Uterus (tissue), 4 donors: ENCODE measurements around the gene PKD2L1. TPM values are rescaled to one million over a fixed set of nuclear protein-coding genes. Genes with fewer than 3 reads are reported as not detected.

ENCODE experiments used
- DNase-seq, 2 donors: peaks; one replicate each; pipeline ENCODE4 v3.0.0-alpha.2; 2019 to 2020
- H3K27ac ChIP-seq, 2 donors: fragments of 200-600 bp; sonication (generic); 1 replicate in 1 of 2; 2 replicates in 1 of 2; pipeline ENCODE4 v1.5.1; 2016 to 2018
- H3K27me3 ChIP-seq, 2 donors: fragments of 200-600 bp; sonication (generic); one replicate each; pipeline ENCODE4 v1.5.1; 2018 to 2019; ENCODE audit warnings: control low read depth in 1 of 2
- H3K36me3 ChIP-seq, 2 donors: fragments of 200-600 bp; sonication (generic); one replicate each; pipeline ENCODE4 v1.5.1; 2019; ENCODE audit warnings: control low read depth in 1 of 2
- H3K4me1 ChIP-seq, 2 donors: fragments of 200-600 bp; sonication (generic); one replicate each; pipeline ENCODE4 v1.5.1; 2018 to 2019; ENCODE audit warnings: control low read depth in 1 of 2
- H3K4me3 ChIP-seq, 2 donors: fragments of 200-600 bp; sonication (generic); 1 replicate in 1 of 2; 2 replicates in 1 of 2; pipeline ENCODE4 v1.5.1; 2018 to 2019; ENCODE audit warnings: mild to moderate bottlenecking in 1 of 2
- H3K9me3 ChIP-seq, 2 donors: fragments of 200-600 bp; sonication (generic); one replicate each; pipeline ENCODE4 v1.5.1; 2019; ENCODE audit warnings: control low read depth in 1 of 2
- CTCF ChIP-seq, 4 experiments: fragments of 200-600 bp in 2 of 4; fragments of 450-650 bp in 2 of 4; sonication (generic) in 2 of 4; IDR thresholded peaks; one replicate each; pipeline ENCODE4 v1.5.1; 2016 to 2019; ENCODE audit warnings: antibody characterized with exemption in 4 of 4, mild to moderate bottlenecking in 2 of 4, moderate library complexity in 1 of 4
- POLR2A ChIP-seq, 2 donors: fragments of 450-650 bp; IDR thresholded peaks; one replicate each; pipeline ENCODE4 v1.6.1; 2016; ENCODE audit warnings: antibody characterized with exemption in 2 of 2, mild to moderate bottlenecking in 1 of 2, moderate library complexity in 1 of 2
- intact Hi-C: fragments of 100-400 bp; cut with DNase I; formaldehyde crosslinking; loops from one replicate; pipeline ENCODE4 v1.15.1; 2023; ENCODE audit warnings: low total_unique reads
- total RNA-seq, 4 donors: library from RNA; depleted of rRNA in 3 of 4; stranded (reverse); fragments of >200 nt in 3 of 4; gene quantifications; one replicate each; pipeline versions ENCODE4 v1.1.0 to v1.2.4, GENCODE V29; 2014 to 2023
- donor health status: DM: yes; HTN: yes; CAD: no.

PKD2L1 gene
- total RNA-seq, 4 donors from 2014 or later, result not detected

- H3K9me3 ChIP-seq, result no peaks in the 10 kb centered on the region
- no peaks in the 10 kb centered on the region for H3K27me3 ChIP-seq
- H3K27ac ChIP-seq, result no peak overlapping the region
- H3K4me1 ChIP-seq, result no peaks in the 10 kb centered on the region
- DNase-seq, result no peak
- no peak for TF ChIP-seq POLR2A (IDR thresholded peaks at IDR 0.05)
- TF ChIP-seq CTCF (IDR thresholded peaks at IDR 0.05), result no peak
- H3K4me3 ChIP-seq, result no peak overlapping the region
- H3K36me3 ChIP-seq, result no peaks in the 10 kb centered on the region
- intact Hi-C loops, result no loop called here
These were observed 1.8 kb downstream of the PKD2L1 start for GRCh38 chr10:100328198-100328597.

GRCh38 chr10:100327718-100328009 lies 2.4 kb downstream of the PKD2L1 start:
- no peaks in the 10 kb centered on the region for H3K27me3 ChIP-seq
- H3K4me1 ChIP-seq, result no peaks in the 10 kb centered on the region
- no peak for TF ChIP-seq CTCF (IDR thresholded peaks at IDR 0.05)
- TF ChIP-seq POLR2A (IDR thresholded peaks at IDR 0.05), result no peak
- intact Hi-C loops, result no loop called here
- H3K9me3 ChIP-seq, result no peaks in the 10 kb centered on the region
- H3K36me3 ChIP-seq, result no peaks in the 10 kb centered on the region
- no peak for DNase-seq
- no peak overlapping the region for H3K27ac ChIP-seq
- H3K4me3 ChIP-seq, result no peak overlapping the region

GRCh38 chr10:100327007-100327717 lies 2.9 kb downstream of the PKD2L1 start:
- Histone ChIP-seq H3K27me3 (no peaks in the 10 kb centered on the region), H3K4me3 (no peak overlapping the region), H3K27ac (no peak overlapping the region), H3K36me3 (no peaks in the 10 kb centered on the region), H3K9me3 (no peaks in the 10 kb centered on the region), H3K4me1 (no peaks in the 10 kb centered on the region)
- no peak for TF ChIP-seq POLR2A (IDR thresholded peaks at IDR 0.05)
- TF ChIP-seq CTCF (IDR thresholded peaks at IDR 0.05), result no peak
- no peak for DNase-seq
- intact Hi-C loops, result no loop called here

- TF ChIP-seq POLR2A (IDR thresholded peaks at IDR 0.05) (no peak), CTCF (IDR thresholded peaks at IDR 0.05) (no peak)
- DNase-seq, result no peak
- intact Hi-C loops, result no loop called here
- H3K36me3 ChIP-seq, result no peaks in the 10 kb centered on the region
- H3K27me3 ChIP-seq, result no peaks in the 10 kb centered on the region
- H3K4me3 ChIP-seq, result no peak overlapping the region
- H3K4me1 ChIP-seq, result no peaks in the 10 kb centered on the region
- no peaks in the 10 kb centered on the region for H3K9me3 ChIP-seq
- H3K27ac ChIP-seq, result no peak overlapping the region
These were observed 4.9 kb downstream of the PKD2L1 start for GRCh38 chr10:100325158-100325557.

- Histone ChIP-seq H3K36me3 (no peaks in the 10 kb centered on the region), H3K27me3 (no peaks in the 10 kb centered on the region), H3K9me3 (no peaks in the 10 kb centered on the region), H3K4me1 (no peaks in the 10 kb centered on the region), H3K27ac (no peak overlapping the region), H3K4me3 (no peak overlapping the region)
- intact Hi-C loops, result no loop called here
- DNase-seq, result no peak
- TF ChIP-seq POLR2A (IDR thresholded peaks at IDR 0.05), result no peak
These were observed 10.2 kb downstream of the PKD2L1 start for GRCh38 chr10:100319707-100320402.
